MCF 10A (cell line): Measurements from ENCODE around the gene SST. TPM values are rescaled to one million over a fixed set of nuclear protein-coding genes. Genes with fewer than 3 reads are reported as not detected.

Experiments used
- BruUV-seq: library from RNA; stranded (reverse); fragments of 400-500 nt; replicated peaks from 2 replicates; lab custom pipeline; 2021; lab: Mats Ljungman, UMichigan
- CTCF ChIA-PET: fragments of 300-600 bp; sonication (Branson Sonifier 250); formaldehyde crosslinking; extraction: SDS; loops from one replicate; lab custom pipeline; 2021; ENCODE audit warnings: antibody characterized with exemption, inconsistent platforms; lab: Yijun Ruan, JAX
- POLR2A ChIA-PET: fragments of 300-600, 350-650 bp; sonication (Branson Sonifier 250); formaldehyde crosslinking; extraction: SDS; loops from one replicate; lab custom pipeline; 2020; ENCODE audit warnings: antibody characterized with exemption, inconsistent platforms; lab: Yijun Ruan, JAX
- DNase-seq: peaks from one replicate; pipeline ENCODE4 v3.0.0-alpha.2; 2018; ENCODE audit not compliant: unreplicated experiment
- H3K27ac Mint-ChIP-seq: one replicate; pipeline ENCODE4 v1.8.0; 2022; ENCODE audit warnings: mild to moderate bottlenecking, low read depth, mixed read lengths; ENCODE audit not compliant: unreplicated experiment
- H3K27me3 Mint-ChIP-seq: one replicate; pipeline ENCODE4 v1.8.0; 2022; ENCODE audit warnings: mixed read lengths; ENCODE audit not compliant: insufficient read depth, unreplicated experiment
- H3K36me3 Mint-ChIP-seq: one replicate; pipeline ENCODE4 v1.8.0; 2022; ENCODE audit warnings: mild to moderate bottlenecking, moderate library complexity, mixed read lengths; ENCODE audit not compliant: insufficient read depth, unreplicated experiment
- H3K4me1 Mint-ChIP-seq: one replicate; pipeline ENCODE4 v1.8.0; 2022; ENCODE audit warnings: mixed read lengths; ENCODE audit not compliant: insufficient read depth, unreplicated experiment
- H3K4me3 Mint-ChIP-seq: one replicate; pipeline ENCODE4 v1.8.0; 2022; ENCODE audit warnings: mild to moderate bottlenecking, moderate library complexity, mixed read lengths; ENCODE audit not compliant: unreplicated experiment
- H3K9me3 Mint-ChIP-seq: one replicate; pipeline ENCODE4 v1.8.0; 2022; ENCODE audit warnings: mixed read lengths; ENCODE audit not compliant: unreplicated experiment
- CTCF ChIP-seq: fragments of 200-600 bp; IDR thresholded peaks from one replicate; pipeline ENCODE4 v1.8.0; 2022; ENCODE audit warnings: antibody characterized with exemption, mild to moderate bottlenecking; ENCODE audit not compliant: unreplicated experiment
- intact Hi-C: fragments of 100-400 bp; cut with micrococcal nuclease; formaldehyde crosslinking; loops from 2 replicates; pipeline ENCODE4 v1.14.1; 2022
- total RNA-seq: library from RNA; stranded (reverse); gene quantifications from 2 replicates; pipeline ENCODE4 v1.2.3, GENCODE V29; 2022

Gene SST
- total RNA-seq, 1 experiment from 2014 or later: not detected

DNA sequence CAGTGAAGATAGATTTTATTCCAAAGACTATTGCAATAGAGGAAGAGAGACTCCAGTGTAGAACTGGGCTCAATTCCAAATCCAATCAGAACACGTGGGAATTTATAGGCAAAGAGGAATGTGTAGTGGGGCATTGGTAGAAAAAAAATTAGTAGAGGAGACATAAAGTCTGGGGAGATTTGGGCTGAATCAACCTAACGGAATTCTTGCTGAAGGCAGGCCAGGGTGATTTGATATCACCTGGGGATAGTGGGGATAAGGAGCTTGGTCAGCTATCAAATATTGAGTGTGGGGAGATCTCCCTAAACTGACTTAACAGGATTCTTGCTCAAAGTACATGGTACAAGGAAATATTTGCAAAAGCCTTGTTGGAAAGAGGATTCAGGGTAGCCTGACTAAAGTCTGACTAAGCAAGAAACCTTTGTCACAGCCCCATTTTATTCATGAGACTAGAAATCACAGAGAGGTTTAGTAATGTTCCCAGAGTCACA is 29.6 kb downstream of the SST start:
- no peak for TF ChIP-seq CTCF
- Mint-ChIP-seq H3K27me3 (no peaks in the 10 kb centered on the region), H3K4me1 (no peaks in the 10 kb centered on the region), H3K9me3 (peaks cover 1% of the 10 kb centered on the region), H3K36me3 (no peaks in the 10 kb centered on the region), H3K27ac (no peak overlapping the region), H3K4me3 (no peak overlapping the region)
- no peak for DNase-seq
- ChIA-PET POLR2A (no interaction called here), CTCF (interaction anchor here (0.6 to 1.4 kb wide), 5 partner anchors 12 to 1317 kb away, joined by 3 to 8 read pairs (median 4); no protein-coding TSS in a partner anchor)
- intact Hi-C loops: no loop called here
- BruUV-seq: no TSS peak

DNA sequence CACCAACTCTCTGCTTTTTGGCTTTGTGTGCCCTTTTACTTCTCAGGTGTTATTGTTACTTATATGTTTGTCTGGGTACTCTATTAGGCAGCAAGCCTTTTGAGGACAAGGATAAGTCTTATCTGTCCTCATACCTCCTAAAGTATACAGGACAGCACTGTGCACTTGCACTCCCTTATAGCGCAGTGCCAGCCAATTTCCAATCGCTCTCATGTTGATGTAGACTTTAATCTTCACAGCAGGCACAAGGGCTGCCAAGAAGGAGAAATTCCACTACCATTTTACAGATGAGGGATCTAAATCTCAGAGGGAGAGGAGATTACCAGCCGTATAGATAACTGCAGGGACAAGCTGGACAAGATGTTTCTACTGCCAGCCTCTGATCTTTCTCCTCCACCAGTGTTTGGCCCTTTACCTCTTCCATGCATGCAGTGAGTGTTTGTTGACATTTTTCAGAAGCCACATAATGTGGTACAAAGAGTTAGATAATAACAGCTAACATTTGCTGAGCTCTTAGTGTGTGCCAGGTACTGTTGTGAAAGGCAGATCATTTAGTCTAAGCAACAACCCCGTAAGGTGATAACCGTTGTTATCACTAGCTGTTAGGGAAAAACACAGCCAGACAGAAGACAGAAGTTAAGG is 30.1 kb downstream of the SST start:
- Mint-ChIP-seq H3K4me3 (no peak overlapping the region), H3K4me1 (no peaks in the 10 kb centered on the region), H3K9me3 (peaks cover 7% of the 10 kb centered on the region), H3K36me3 (peaks cover 2% of the 10 kb centered on the region), H3K27me3 (no peaks in the 10 kb centered on the region), H3K27ac (no peak overlapping the region)
- no peak for TF ChIP-seq CTCF
- intact Hi-C loops: no loop called here
- no TSS peak for BruUV-seq
- CTCF ChIA-PET: interaction anchor here (0.6 to 1.4 kb wide), 5 partner anchors 12 to 1318 kb away, joined by 3 to 8 read pairs (median 4); no protein-coding TSS in a partner anchor
- POLR2A ChIA-PET: no interaction called here
- DNase-seq: no peak

DNA sequence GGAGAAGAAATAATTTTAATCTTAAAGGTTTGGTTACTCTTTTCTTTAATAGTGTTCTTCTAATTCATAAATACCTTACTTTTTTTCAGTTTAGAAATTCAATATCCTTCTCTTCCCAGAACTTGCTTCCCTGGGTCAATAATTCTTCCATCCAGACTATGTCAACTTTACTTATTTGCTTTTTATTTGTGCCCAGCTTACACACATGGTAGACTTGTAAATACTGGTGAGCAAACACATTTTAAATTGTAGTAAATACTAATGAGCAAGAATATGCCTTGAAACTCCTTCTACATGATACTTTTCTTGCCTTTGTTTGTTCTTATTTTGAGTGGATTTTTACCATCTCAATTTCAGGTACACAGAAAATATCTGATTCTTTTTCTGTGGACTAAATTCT is 33.7 kb downstream of the SST start:
- ChIA-PET POLR2A (no interaction called here), CTCF (no interaction called here)
- BruUV-seq: no TSS peak
- Mint-ChIP-seq H3K9me3 (peaks cover 10% of the 10 kb centered on the region), H3K27ac (no peak overlapping the region), H3K27me3 (no peaks in the 10 kb centered on the region), H3K4me1 (no peaks in the 10 kb centered on the region), H3K36me3 (peaks cover 6% of the 10 kb centered on the region), H3K4me3 (no peak overlapping the region)
- TF ChIP-seq CTCF: no peak
- intact Hi-C loops: no loop called here
- DNase-seq: no peak

DNA sequence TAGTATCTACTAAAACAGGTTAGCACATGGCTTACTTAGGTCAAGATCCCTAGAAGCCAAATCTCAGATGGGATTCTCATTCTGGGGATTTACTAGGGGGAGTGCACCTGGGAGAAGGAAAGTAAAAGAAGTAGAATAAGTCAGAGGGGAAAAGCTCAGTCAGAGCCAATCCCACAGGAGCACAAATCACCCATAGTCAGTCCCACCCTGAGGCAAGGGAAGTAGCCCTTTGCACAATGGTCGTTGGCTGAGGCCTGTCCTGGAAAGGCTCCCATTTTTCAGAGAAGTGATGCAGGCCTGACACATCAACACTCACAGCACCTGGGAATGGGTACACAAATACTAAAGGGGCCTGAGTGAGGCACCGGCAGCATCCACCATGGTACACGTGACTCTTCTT is 39.8 kb downstream of the SST start:
- intact Hi-C loops: no loop called here
- BruUV-seq: no TSS peak
- Mint-ChIP-seq H3K27ac (peak overlapping the region; percentile 72), H3K9me3 (peaks cover 7% of the 10 kb centered on the region), H3K4me3 (no peak overlapping the region), H3K4me1 (peaks cover 32% of the 10 kb centered on the region), H3K27me3 (no peaks in the 10 kb centered on the region), H3K36me3 (peaks cover 6% of the 10 kb centered on the region)
- peak; percentile 97 for DNase-seq
- ChIA-PET POLR2A (interaction anchor here (0.9 kb wide), 1 partner anchor 34 kb away, joined by 3 read pairs; no protein-coding TSS in a partner anchor), CTCF (interaction anchor here (1.6 kb wide), 1 partner anchor 48 kb away, joined by 5 read pairs; no protein-coding TSS in a partner anchor)
- TF ChIP-seq CTCF: no peak
